Measurements from ENCODE around the gene ITPR2.

ITPR2 gene

GRCh38 chr12:26728205-26729050 is 104.6 kb downstream of the ITPR2 start:
- DNase-seq, result no peak

- no peak for DNase-seq
Observed at GRCh38 chr12:26727482-26728204, 105.4 kb downstream of the ITPR2 start.

GRCh38 chr12:26726956-26727355 is 106.0 kb downstream of the ITPR2 start:
- DNase-seq, result no peak

- no peak for DNase-seq
Observed at GRCh38 chr12:26725276-26725916, 107.6 kb downstream of the ITPR2 start.

GRCh38 chr12:26724309-26724702 is 108.7 kb downstream of the ITPR2 start:
- DNase-seq, result no peak

- no peak for DNase-seq
Observed at GRCh38 chr12:26723379-26724308, 109.3 kb downstream of the ITPR2 start.

- DNase-seq, result no peak
Observed at GRCh38 chr12:26721800-26722199, 111.2 kb downstream of the ITPR2 start.

GRCh38 chr12:26719852-26720251 is 113.1 kb downstream of the ITPR2 start:
- no peak for DNase-seq

GRCh38 chr12:26717757-26718156 is 115.2 kb downstream of the ITPR2 start:
- DNase-seq, result no peak

GRCh38 chr12:26715232-26715631 is 117.8 kb downstream of the ITPR2 start:
- DNase-seq, result no peak

- DNase-seq, result no peak
Observed at GRCh38 chr12:26713885-26714383, 119.1 kb downstream of the ITPR2 start.

- no peak for DNase-seq
Observed at GRCh38 chr12:26712892-26713291, 120.1 kb downstream of the ITPR2 start.

- DNase-seq, result no peak
Observed at GRCh38 chr12:26711569-26711968, 121.4 kb downstream of the ITPR2 start.

- DNase-seq, result no peak
Observed at GRCh38 chr12:26711072-26711471, 121.9 kb downstream of the ITPR2 start.

- DNase-seq, result no peak
Observed at GRCh38 chr12:26705851-26706250, 127.1 kb downstream of the ITPR2 start.

GRCh38 chr12:26704684-26705460 is 128.1 kb downstream of the ITPR2 start:
- DNase-seq, result no peak

- DNase-seq, result no peak
Observed at GRCh38 chr12:26704214-26704613, 128.8 kb downstream of the ITPR2 start.

- DNase-seq, result no peak
Observed at GRCh38 chr12:26702741-26703140, 130.3 kb downstream of the ITPR2 start.

GRCh38 chr12:26701604-26702215 is 131.3 kb downstream of the ITPR2 start:
- peak; percentile 45 for DNase-seq

- DNase-seq, result no peak
Observed at GRCh38 chr12:26700430-26700829, 132.6 kb downstream of the ITPR2 start.

- no peak for DNase-seq
Observed at GRCh38 chr12:26699237-26699636, 133.8 kb downstream of the ITPR2 start.

Data from CD4-positive, alpha-beta T cell treated with Interleukin-4 for 4 hours (primary cell).